ENCODE results near the gene DISP2.

- no peak for TF ChIP-seq CTCF (IDR thresholded peaks at IDR 0.05; ENCODE audit: insufficient read depth, low read length, poor library complexity, severe bottlenecking)
- TF ChIP-seq EZH2phosphoT487 (conservative IDR thresholded peaks at IDR 0.05; ENCODE audit: low read length), result no peak
These were observed 6.2 kb downstream of the DISP2 start for GRCh38 chr15:40364251-40364650.
